HepG2 (cell line): ENCODE data around the gene SFTPB. TPM values are rescaled to one million over a fixed set of nuclear protein-coding genes. Genes with fewer than 3 reads are reported as not detected.
A peak's percentile ranks its signal among the peaks of the same experiment; 100 is the strongest.

Source experiments
- CEBPG ChIP-seq: IDR thresholded peaks from 2 replicates; pipeline ENCODE4 v1.6.1; 2016
- FOXK1 ChIP-seq: sonication (generic); formaldehyde crosslinking; IDR thresholded peaks from 2 replicates; pipeline ENCODE4 v1.4.0; 2020; ENCODE audit warnings: low read depth, missing genetic modification reagents, borderline replicate concordance
- HOXA5 ChIP-seq: sonication (generic); formaldehyde crosslinking; IDR thresholded peaks from 2 replicates; pipeline ENCODE4 v1.4.0; 2020; ENCODE audit warnings: missing genetic modification reagents
- MEF2D ChIP-seq: sonication (generic); formaldehyde crosslinking; IDR thresholded peaks from 2 replicates; pipeline ENCODE4 v1.5.1; 2020; ENCODE audit warnings: mild to moderate bottlenecking, missing genetic modification reagents
- POGZ ChIP-seq: sonication (generic); formaldehyde crosslinking; IDR thresholded peaks from 2 replicates; pipeline ENCODE4 v1.4.0; 2020; ENCODE audit warnings: mild to moderate bottlenecking, missing genetic modification reagents
- ZMAT3 ChIP-seq: sonication (generic); formaldehyde crosslinking; conservative IDR thresholded peaks from 2 replicates; pipeline ENCODE4 v1.7.0; 2021; ENCODE audit warnings: missing genetic modification reagents
- ZNF335 ChIP-seq: sonication (generic); formaldehyde crosslinking; IDR thresholded peaks from 2 replicates; pipeline ENCODE4 v1.4.0; 2020; ENCODE audit warnings: missing genetic modification reagents
- ZNF430 ChIP-seq: sonication (generic); formaldehyde crosslinking; IDR thresholded peaks from 2 replicates; pipeline ENCODE4 v1.9.0; 2021; ENCODE audit warnings: mild to moderate bottlenecking, missing genetic modification reagents
- ZNF501 ChIP-seq: sonication (generic); formaldehyde crosslinking; IDR thresholded peaks from 2 replicates; pipeline ENCODE4 v1.5.1; 2020; ENCODE audit warnings: mild to moderate bottlenecking, moderate library complexity, missing genetic modification reagents
- ZNF629 ChIP-seq: sonication (generic); formaldehyde crosslinking; conservative IDR thresholded peaks from 2 replicates; pipeline ENCODE4 v1.5.0; 2020; ENCODE audit warnings: missing genetic modification reagents
- ZNF891 ChIP-seq: sonication (generic); formaldehyde crosslinking; IDR thresholded peaks from 2 replicates; pipeline ENCODE4 v1.5.0; 2020; ENCODE audit warnings: mild to moderate bottlenecking, missing genetic modification reagents
- ZSCAN31 ChIP-seq: sonication (generic); formaldehyde crosslinking; IDR thresholded peaks from 2 replicates; pipeline ENCODE4 v1.5.0; 2020; ENCODE audit warnings: low read depth, mild to moderate bottlenecking, missing genetic modification reagents
- ZXDC ChIP-seq: sonication (generic); formaldehyde crosslinking; IDR thresholded peaks from 2 replicates; pipeline ENCODE4 v1.5.0; 2020; ENCODE audit warnings: mild to moderate bottlenecking, missing genetic modification reagents
- polyA plus RNA-seq, 8 experiments: library from polyadenylated mRNA; depleted of rRNA in 3 of 8; stranded (reverse) in 7 of 8; unstranded in 1 of 8; fragments of >200 nt; fragmentation: Illumina TruSeq in 4 of 8; extraction: Trizol in 4 of 8; gene quantifications; 2 replicates each; pipeline versions ENCODE4 v1.2.1 to v1.2.3, GENCODE V29; 2011 to 2016; ENCODE audit warnings: low read depth in 4 of 8, missing spikeins in 1 of 8, mixed read lengths in 1 of 8; ENCODE audit not compliant: insufficient read depth in 1 of 8
- total RNA-seq, 5 experiments: library from RNA; depleted of rRNA; stranded (reverse); fragments of >200 nt; fragmentation: Illumina TruSeq; extraction: Trizol; gene quantifications; 2 replicates each; pipeline ENCODE4 v1.2.3, GENCODE V29; 2016; ENCODE audit warnings: low read depth in 1 of 5
- TF ChIP-seq, protein P1 (sequence below): sonication (generic); formaldehyde crosslinking; IDR thresholded peaks from 2 replicates; pipeline ENCODE4 v1.8.0; 2022; ENCODE audit warnings: low read depth, missing genetic modification reagents
- TF ChIP-seq, protein P2 (sequence below): sonication (generic); formaldehyde crosslinking; IDR thresholded peaks from 2 replicates; pipeline ENCODE4 v1.4.0; 2020; ENCODE audit warnings: mild to moderate bottlenecking, missing genetic modification reagents

SFTPB gene
- total and polyA plus RNA-seq, 2 of the 13 experiments (the other 11 are each of a cell fraction or from before 2014, with no cell fraction given) = not detected

- TF ChIP-seq CEBPG (CRISPR knock-in tag) (no peak), ZNF335 (CRISPR knock-in tag) (peak; percentile 86), ZSCAN31 (CRISPR knock-in tag) (peak; percentile 95), POGZ (peak; percentile 72), HOXA5 (CRISPR knock-in tag) (peak; percentile 86), ZNF501 (peak; percentile 87), ZNF891 (peak; percentile 95; the same call in 1 of the 2 replicates), ZNF430 (CRISPR knock-in tag) (peak; percentile 6; the same call in 1 of the 2 replicates), ZMAT3 (CRISPR knock-in tag) (peak; percentile 28; the same call in 1 of the 2 replicates), FOXK1 (peak; percentile 41), ZNF629 (CRISPR knock-in tag) (no peak; the same call in 1 of the 2 replicates), MEF2D (peak; percentile 54; the same call in 1 of the 2 replicates), ZXDC (CRISPR knock-in tag) (peak; percentile 91)
- TF ChIP-seq, protein P1, sequence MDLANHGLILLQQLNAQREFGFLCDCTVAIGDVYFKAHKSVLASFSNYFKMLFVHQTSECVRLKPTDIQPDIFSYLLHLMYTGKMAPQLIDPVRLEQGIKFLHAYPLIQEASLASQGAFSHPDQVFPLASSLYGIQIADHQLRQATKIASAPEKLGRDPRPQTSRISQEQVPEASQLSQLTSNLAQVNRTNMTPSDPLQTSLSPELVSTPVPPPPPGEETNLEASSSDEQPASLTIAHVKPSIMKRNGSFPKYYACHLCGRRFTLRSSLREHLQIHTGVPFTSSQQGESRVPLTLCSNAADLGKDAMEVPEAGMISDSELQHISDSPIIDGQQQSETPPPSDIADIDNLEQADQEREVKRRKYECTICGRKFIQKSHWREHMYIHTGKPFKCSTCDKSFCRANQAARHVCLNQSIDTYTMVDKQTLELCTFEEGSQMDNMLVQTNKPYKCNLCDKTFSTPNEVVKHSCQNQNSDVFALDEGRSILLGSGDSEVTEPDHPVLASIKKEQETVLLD (CRISPR knock-in tag) = peak; percentile 70
- TF ChIP-seq, protein P2, sequence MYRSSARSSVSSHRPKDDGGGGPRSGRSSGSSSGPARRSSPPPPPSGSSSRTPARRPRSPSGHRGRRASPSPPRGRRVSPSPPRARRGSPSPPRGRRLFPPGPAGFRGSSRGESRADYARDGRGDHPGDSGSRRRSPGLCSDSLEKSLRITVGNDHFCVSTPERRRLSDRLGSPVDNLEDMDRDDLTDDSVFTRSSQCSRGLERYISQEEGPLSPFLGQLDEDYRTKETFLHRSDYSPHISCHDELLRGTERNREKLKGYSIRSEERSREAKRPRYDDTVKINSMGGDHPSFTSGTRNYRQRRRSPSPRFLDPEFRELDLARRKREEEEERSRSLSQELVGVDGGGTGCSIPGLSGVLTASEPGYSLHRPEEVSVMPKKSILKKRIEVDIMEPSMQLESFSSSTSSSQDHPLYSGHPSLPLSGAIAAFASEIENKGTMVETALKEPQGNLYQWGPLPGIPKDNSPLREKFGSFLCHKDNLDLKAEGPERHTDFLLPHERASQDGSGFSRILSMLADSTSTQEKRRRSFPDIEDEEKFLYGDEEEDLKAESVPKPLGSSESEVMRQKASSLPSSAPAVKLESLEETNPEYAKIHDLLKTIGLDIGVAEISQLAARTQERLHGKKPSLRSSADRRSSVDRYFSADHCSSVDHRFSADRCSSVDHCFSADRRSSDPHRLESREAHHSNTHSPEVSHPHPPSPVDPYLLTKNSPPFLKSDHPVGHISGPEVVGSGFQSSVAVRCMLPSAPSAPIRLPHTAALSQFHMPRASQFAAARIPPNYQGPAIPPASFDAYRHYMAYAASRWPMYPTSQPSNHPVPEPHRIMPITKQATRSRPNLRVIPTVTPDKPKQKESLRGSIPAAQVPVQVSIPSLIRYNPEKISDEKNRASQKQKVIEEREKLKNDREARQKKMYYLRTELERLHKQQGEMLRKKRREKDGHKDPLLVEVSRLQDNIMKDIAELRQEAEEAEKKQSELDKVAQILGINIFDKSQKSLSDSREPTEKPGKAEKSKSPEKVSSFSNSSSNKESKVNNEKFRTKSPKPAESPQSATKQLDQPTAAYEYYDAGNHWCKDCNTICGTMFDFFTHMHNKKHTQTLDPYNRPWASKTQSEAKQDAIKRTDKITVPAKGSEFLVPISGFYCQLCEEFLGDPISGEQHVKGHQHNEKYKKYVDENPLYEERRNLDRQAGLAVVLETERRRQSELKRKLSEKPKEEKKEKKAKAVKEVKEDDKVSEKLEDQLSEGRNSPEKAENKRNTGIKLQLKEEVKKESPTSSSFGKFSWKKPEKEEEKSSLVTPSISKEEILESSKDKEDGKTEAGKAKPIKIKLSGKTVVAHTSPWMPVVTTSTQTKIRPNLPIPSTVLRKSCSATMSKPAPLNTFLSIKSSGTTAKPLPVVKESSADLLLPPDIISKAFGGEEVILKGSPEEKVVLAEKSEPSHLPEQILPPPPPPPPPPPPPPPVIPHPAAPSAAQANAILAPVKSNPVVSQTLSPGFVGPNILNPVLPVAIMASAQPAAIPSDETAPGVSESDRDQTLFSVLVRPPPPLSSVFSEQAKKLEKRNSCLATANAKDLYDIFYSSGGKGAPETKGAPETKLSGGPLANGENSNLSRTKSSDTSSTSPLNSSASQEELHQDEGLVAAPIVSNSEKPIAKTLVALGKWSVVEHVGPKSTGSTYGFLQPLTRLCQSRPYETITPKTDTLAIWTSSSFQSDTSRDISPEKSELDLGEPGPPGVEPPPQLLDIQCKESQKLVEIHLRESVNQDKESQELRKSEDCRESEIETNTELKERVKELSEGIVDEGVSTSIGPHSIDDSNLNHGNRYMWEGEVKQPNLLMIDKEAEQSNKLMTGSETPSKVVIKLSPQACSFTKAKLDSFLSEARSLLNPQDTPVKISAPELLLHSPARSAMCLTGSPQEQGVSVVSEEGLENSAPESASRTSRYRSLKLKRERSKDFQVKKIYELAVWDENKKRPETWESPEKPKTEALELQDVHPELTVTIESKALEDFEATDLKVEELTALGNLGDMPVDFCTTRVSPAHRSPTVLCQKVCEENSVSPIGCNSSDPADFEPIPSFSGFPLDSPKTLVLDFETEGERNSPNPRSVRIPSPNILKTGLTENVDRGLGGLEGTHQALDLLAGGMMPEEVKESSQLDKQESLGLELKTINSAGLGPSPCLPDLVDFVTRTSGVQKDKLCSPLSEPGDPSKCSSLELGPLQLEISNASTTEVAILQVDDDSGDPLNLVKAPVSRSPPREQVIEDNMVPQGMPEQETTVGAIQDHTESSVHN (CRISPR knock-in tag) = 0 out of 2 replicates have a peak, but pooled peaks have one; percentile 64
These were observed 56.1 kb downstream of the SFTPB start, which contains the start of gene C2orf68 (continued) for GRCh38 chr2:85611705-85612587.
